B cell (primary cell): Measurements from ENCODE around the gene GXYLT1.
"Not testable (repeated sequence)": the region's sequence is repeated elsewhere in the genome, so short reads cannot be mapped to it uniquely, and the experiment has no call there.

ENCODE experiments used
- EZH2 ChIP-seq: IDR thresholded peaks from 2 replicates; pipeline ENCODE4 v1.6.1; 2012; ENCODE audit warnings: borderline replicate concordance, low read depth, mild to moderate bottlenecking, moderate library complexity, low read length; ENCODE audit not compliant: insufficient read depth, poor library complexity, severe bottlenecking
- TF ChIP-seq, protein P1 (sequence below): fragments of 200-600 bp; IDR thresholded peaks from one replicate; pipeline ENCODE4 v1.8.0; 2022; ENCODE audit warnings: antibody characterized with exemption, mild to moderate bottlenecking

DNA sequence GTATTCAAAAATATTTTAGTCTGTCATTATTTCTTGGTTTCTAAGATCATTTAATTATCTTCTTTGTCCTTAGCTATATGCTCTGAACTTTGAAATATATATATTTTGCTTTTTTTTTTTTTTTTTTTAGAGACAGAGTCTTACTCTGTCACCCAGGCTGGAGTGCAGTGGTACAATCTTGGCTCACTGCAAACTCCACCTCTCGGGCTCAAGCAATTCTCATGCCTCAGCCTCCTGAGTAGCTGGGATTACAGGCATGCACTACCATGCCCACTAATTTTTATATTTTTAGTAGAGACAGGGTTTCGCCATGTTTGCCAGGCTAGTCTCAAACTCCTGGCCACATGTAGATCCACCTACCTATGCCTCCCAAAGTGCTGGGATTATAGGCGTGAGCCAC lies 43.6 kb upstream of the GXYLT1 start:
- TF ChIP-seq, protein P1, sequence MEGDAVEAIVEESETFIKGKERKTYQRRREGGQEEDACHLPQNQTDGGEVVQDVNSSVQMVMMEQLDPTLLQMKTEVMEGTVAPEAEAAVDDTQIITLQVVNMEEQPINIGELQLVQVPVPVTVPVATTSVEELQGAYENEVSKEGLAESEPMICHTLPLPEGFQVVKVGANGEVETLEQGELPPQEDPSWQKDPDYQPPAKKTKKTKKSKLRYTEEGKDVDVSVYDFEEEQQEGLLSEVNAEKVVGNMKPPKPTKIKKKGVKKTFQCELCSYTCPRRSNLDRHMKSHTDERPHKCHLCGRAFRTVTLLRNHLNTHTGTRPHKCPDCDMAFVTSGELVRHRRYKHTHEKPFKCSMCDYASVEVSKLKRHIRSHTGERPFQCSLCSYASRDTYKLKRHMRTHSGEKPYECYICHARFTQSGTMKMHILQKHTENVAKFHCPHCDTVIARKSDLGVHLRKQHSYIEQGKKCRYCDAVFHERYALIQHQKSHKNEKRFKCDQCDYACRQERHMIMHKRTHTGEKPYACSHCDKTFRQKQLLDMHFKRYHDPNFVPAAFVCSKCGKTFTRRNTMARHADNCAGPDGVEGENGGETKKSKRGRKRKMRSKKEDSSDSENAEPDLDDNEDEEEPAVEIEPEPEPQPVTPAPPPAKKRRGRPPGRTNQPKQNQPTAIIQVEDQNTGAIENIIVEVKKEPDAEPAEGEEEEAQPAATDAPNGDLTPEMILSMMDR: not testable (repeated sequence)
- TF ChIP-seq EZH2: not testable (repeated sequence)
